HuH-7.5 (cell line): ENCODE results near the gene KCNMA1.

Experiments used
- DNase-seq: peaks from one replicate; pipeline ENCODE4 v3.0.0; 2011; ENCODE audit warnings: low spot score

The KCNMA1 gene

DNA sequence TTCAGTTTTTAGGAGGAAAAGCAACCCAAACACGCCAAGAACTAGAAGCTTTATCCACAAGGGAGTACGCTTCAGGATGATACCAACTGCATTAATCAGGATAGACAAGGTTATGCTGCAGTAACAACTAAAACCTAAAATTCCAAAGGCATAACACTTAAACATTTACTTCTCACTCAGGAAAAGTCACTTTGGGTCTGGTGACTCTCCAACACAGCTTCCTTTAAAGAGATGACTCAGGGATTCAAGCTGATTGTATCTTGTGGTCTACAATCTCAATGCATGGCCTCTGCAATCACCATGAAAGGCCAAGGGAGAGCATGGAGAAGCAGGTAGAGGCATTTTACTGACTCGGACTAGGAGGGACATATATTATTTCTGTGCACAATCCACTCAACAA, 315.8 kb downstream of the KCNMA1 start:
- no peak for DNase-seq

DNA sequence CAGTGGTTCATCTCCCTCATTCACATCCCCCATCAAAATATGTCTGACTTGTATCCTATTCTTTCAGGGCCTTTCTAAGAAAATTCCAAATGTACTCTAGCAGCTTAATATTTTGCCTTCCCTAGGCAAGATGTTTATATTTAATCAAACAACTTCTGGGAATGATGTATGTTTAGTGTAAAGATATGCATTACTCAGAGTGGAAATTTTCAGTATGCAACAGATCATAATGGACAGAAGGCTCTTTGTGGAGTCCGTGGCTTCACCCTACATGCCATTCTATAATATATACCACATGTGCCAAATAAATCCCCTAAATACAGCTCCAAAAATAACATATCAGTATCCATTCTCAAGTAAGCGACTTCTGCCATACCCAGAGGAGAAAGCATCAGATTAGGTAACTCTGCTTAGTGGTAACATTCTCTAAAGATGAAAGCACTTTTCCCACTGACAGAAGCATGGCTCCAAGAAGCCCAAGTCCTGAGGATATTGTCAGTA, 316.6 kb downstream of the KCNMA1 start:
- DNase-seq: no peak

DNA sequence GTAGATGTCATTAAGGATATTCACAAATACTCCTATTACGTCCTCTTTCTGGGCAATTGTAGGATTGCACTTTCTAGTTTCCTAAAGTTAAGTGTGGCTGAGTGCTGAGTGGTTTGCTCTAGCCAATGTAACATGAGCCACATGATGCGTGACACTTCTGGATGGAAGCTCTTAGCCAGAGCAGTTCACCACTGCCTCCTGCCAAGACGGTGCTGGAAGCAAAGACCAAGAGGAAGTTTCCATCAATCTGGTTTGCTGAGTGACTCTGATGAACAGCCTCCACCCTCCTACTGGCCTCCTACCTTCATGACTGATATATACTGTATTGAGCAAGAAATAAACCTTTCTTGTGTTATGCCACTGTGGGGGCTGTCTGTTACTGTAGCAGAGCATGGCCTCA, 318.1 kb downstream of the KCNMA1 start:
- DNase-seq: no peak

DNA sequence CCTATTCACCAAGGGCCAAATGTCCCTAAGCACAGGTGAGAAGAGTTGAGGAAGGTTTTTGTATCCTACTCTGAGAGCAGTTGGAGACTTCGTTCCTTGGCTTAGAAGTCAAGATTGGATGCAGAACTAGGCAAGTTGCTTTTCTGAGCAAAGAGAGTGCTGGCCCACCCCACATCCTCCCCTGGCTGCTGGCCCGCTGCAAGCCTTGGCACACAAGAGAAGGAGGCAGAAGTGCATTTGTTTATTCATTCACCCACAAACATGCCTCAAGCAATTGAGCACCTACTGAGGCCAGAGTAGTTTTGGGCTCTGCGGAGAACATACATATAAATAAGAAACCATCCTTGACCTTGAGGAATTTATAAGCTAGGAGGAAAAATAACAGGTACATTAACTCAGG, 318.9 kb downstream of the KCNMA1 start:
- DNase-seq: no peak

DNA sequence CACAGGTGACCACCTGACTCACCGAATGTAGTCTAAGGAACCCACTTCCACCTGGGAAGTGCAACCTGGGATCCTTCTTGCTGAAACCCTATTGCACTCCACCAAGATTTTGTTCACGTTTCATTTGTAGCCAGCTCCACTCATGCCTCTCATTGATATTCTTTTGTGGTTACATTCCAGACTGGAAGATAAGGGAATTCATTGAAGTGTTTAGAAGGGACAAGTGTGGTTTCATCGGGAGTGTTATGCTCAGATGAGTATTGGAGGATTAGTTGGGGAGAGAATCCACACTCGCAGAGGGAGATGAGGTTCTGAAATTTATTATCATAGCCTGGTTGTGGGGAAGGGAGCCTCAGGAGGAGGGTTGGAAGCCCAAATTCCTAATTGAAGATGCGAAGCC, 320.4 kb downstream of the KCNMA1 start:
- DNase-seq: no peak

DNA sequence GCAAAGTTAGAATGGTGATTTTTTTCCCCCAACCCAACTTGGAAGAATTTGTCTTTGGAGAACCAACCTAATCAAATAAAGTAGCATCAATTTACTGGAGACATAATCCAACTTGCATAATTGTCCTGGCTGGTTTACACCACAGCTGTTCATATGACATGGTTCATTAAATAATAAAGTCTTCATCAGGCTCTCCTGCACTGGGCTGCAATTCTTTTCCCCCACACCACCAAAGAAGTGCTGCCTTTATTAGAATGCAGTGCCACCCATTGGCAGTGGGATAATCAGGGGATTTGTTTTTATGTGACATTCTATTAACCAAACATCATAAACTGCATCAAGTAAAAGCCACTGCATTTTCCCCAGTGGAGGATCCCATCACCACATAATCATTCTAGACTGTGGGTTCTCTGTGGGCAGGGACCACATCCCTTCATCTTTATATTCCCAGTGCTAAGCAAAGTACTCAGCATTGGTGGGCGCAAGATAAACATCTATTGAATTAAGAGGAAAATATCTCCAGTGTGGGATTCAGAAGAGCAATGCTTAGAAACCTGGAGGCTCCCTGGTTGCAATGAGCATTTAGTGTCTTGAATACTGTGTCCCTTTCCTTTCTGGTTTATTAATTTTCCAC, 322.0 kb downstream of the KCNMA1 start:
- no peak for DNase-seq

DNA sequence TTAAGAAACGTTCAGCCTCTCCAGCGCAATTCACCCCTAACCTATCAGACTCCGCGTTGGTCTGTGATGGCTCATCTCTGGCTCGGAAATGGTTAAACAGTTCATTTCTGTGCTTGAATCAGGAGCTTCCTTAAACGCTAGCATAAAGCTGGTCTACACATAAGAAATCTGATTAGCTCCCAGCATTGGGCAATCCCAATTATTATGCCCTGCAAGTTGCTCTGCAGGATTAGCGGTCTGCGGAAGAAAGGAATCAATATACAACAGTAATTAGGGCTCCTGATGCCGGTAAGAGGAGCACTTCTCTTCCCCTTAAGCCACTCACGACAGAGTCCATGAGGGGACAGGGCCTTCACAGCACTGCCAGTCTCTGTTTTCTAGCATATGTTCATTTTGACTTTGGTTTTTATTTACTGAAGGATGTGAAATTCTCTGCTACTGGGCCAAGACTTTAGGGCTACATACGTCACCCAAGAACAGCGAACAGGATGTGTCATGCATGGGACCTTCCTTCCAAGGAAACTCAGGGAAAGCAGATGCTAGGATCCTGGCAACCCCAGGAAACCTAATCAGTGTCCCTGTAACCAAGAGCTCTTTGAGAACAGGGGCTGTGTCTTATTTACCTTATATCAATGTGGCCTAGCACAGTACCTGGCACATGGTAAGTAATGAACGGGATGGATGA, 324.4 kb downstream of the KCNMA1 start:
- no peak for DNase-seq

DNA sequence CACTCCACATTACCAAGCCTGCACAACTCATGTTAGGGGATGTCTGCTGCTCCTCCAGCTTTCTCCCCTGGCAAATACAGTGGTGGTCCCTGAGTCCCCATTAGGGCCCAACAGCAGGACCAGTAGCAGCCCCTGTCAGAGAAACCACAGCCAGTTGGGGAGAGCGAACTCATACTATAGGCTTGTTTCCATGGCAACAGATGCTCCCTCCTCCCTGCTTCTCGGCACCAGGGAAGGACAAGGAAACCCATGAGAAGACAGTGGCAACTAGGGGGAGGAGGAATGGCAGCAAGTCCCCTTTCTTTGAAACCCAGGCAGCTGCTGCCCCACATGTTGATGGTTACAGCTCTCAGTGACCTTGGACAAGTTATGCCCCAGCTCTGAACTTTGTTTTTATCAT, 326.4 kb downstream of the KCNMA1 start:
- DNase-seq: no peak

DNA sequence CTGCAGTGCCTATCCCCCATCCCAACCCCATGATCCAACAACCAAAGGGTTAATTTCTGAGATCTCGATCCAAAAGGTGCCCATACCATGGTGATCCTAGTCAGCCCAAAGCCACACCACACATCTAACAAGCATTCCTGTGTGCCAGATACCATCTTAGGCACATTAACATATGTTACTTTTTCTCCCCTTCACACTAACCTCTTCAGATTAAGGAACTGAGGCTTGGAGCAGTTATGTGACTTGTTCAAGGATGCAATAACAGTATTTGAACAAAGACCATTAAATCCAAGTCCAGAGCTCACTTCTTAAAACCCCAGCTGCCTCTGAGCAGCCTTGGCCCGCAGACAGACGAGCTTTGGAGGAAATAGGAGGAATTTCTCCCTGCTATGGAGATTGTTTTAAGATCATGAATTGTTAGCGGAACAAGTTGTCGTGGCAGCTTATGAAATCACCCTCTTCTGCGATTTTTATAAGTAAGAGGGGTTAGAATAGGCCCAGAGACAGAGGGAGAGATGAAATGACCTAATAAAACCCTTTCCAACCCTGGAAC, 327.2 kb downstream of the KCNMA1 start:
- no peak for DNase-seq

DNA sequence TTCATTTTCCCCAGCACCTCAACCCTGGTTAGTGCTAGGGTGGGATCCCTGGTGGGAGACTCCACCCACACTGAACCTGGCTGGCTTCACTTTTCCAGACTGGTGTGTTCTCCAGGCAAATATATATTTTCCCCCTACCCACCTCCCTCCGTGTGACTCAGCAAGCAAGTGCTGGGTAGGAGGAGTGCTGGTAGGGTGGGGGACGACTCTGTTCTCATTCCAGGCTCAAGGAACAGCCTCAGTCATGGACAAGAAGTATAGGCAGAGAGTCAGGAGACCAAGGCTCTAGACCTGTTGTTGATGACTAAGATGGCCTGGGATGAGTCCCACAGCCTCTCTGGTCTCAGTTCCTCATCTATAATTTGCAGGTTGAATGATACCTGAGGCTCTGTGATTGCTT, 328.1 kb downstream of the KCNMA1 start:
- no peak for DNase-seq

DNA sequence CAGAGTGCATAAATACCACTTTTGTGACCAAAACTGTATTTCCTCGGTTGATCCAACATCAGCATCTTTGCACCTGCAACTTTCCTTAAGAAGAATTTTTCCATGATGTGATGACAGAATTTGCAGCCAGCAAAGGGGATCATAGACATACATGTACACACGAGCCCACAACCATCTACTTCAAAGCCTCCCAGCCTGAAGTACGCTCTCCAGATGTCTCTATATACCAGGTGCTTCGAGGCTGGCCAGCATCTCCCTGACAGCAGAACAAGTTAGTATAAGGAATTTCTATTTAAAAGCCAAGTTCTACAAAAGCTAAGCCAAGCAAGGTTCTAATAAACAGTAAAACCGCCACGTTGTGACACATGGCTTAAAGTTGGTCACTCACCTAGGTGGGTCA, 328.5 kb downstream of the KCNMA1 start:
- DNase-seq: no peak

DNA sequence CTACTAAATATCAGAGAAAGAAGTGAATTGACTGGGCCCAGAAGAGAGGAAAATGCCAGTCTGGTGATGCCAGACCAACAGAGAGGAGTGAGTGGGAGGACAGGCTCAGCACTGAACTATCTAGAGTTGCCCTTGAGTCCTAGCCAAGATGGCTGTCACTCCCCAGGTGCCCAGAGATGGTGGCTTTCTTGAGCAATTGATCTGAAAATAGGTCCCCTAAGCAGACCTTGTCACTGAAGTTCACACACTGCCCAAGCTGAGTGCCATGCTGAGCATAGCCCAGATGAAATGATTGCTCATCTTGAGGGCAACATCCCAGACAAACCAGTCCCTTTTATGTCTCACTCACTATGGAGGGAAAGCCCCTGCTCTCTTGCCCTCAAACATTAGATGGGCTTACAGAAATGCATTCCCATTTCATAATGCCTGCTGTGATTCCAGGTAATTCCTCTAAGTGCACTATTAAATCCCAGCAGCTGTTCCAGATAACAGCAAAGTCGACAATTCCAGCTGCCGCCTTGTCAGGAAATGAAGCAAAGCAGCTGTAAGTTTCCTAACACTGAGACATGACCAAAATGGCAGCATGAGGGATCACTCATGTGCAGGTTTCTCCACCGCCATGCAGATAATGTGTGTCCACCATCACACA, 329.4 kb downstream of the KCNMA1 start:
- no peak for DNase-seq

DNA sequence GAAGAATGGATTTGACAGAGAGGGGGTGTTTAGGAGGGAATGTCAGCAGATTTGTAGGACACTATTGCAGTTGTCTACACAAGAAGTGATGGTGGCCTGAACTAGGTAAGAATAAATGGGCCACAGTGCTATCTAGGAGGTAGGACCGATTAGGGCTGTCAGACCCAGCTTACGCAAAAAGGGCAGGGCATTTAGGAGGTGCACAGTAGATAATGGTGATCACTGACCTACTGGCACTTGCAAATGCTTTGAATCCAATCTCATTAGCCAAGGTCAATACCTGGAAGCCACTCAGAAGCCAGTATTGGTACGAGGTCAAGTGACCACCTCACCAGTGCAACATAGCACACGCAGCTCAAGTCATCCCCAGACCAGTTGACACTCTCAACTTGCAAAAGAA, 330.9 kb downstream of the KCNMA1 start:
- no peak for DNase-seq

DNA sequence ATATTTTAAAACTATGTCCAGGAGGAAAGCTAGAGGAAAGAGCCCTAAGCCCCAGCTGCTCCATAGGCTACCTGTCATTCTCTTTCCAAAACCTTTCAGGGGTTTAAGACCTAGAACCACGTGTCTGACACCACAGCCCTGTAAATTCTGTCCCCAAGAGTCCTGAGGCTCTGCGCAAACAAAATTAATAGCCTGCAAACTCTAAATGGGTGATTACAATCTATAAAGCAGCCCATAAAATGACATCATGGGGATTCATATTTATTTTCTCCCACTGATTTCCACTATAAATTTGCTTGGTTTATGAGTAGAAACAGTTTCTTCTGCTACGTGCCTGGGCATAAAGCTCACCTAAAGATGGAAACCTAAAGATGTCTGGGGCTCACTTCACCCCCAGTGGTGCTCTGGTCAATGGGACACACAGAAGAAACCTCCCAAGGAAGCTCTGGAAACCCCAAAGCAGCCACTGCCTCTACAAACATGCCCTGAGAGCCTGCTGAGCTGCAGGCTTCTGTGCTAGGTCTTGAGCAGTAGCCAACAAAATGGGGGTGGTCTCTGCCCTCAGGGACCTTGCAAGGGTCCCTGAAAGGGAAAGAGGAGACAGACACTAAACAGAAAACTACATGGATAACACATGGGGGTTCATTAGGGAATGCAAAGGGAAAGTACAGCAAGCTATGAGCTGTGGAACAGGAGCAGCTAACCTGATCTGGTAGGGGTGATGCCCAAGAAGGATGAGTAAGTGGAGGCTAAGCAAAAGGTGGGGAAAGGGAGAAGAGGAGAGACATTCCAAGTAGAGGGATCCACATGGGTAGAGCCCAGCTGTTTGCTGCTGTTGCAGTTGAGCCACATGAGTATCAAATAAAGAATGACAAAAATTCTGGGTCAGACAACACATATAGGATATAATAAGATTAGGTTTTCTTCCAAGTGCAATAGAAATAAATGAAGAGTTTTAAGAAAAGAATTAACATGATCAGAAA, 331.7 kb downstream of the KCNMA1 start:
- no peak for DNase-seq

DNA sequence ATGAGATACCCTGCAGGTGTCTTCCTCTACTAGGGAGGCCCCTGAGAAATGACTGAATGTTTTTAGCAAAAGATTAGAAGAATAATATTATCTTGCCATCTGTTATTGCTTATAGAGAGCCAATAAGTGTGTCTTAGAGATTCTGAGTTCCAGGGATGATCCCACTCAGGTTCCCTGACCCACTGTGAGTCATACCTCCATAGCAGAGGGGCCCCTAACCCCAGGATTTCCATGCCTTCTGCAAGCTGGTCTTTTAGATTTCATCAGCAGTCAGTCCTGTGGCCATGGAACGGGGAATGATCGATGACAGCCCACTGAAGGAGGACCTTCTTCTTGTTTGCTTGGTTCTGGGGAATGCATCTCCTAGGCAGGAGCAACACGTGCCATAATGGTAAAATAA, 333.4 kb downstream of the KCNMA1 start:
- DNase-seq: no peak

DNA sequence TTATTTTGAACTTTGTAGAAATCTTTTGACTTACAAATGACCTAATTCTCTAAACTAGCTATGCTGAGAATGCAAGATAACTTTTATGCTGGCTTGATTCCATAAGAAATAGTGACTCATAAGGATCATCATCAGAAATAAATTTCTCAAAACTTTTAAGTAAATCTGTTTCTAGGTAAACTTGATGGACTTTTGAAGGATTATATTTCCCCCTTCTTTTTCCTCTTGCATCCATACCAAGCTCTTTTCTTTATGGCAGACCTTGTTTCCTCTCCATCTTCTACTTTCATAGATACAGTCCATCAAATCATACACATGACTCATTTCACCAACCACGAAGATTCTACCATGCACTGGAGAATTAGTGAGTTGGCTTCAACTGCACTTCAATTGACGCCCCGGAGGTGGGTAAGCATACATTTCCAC, 336.3 kb downstream of the KCNMA1 start:
- DNase-seq: no peak

DNA sequence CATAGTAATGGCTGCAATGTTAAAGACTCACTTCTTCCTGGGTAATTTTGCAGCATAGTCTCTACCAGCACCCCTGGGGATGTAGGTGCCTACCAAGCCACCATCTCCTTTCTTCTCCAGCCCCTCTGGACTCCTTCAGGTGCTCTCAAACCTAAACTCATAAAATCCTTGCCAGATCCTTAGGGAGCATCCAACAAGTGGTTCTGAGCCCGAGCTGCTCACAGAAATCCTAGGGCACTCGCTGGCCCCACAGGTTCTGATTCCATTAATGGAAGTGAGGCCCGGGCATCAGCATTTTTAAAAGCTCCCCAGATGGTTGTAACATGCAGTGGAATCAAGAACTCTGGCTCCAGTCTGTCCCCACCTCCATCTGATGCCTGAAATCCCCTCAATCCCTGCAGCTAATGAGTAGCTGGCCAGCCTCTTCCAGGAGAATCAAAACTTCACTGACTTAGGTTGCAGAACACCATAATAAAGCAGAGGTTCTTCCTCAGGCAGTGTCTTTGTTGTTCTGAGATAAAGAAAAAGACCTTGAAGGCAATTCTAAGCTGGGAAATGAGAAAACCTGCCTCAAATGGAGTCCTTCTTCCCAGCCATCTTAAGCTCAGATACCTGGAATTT, 336.8 kb downstream of the KCNMA1 start:
- no peak for DNase-seq

DNA sequence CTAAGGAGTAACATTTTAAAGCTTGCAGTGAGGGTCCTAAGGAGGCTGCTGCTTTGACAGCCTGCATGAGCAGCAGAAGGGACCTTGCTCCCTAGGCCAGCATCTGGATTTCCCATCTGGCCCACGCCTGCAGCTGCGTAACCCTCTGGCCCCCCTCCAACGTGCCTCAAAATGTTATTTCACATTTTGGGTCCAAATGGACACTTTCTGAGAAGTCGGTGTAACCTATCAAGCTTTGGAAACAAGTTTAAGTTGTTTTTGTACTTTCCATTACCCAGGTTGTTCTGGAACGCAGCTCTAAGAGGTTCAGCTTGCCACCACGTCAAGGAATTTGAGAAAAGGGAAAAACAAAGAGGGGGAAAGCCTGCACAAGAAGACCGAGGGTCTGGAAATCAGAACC, 338.3 kb downstream of the KCNMA1 start:
- no peak for DNase-seq

DNA sequence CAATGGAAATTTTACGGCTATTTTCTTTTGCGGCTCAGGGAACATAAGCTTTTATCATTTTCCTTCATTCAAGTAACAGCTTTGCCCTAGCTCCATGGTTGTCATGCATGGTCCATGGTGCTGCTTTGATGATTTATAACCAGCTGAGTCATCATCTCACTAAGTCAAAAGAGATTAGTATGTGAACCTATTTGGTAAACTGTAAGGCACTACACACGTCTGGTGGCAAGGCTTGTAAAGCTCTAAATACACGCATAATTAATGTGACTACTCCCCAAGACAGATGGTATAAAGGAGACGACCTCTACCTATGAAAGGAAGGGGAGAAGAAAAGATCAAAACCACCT, 340.2 kb downstream of the KCNMA1 start:
- DNase-seq: no peak

DNA sequence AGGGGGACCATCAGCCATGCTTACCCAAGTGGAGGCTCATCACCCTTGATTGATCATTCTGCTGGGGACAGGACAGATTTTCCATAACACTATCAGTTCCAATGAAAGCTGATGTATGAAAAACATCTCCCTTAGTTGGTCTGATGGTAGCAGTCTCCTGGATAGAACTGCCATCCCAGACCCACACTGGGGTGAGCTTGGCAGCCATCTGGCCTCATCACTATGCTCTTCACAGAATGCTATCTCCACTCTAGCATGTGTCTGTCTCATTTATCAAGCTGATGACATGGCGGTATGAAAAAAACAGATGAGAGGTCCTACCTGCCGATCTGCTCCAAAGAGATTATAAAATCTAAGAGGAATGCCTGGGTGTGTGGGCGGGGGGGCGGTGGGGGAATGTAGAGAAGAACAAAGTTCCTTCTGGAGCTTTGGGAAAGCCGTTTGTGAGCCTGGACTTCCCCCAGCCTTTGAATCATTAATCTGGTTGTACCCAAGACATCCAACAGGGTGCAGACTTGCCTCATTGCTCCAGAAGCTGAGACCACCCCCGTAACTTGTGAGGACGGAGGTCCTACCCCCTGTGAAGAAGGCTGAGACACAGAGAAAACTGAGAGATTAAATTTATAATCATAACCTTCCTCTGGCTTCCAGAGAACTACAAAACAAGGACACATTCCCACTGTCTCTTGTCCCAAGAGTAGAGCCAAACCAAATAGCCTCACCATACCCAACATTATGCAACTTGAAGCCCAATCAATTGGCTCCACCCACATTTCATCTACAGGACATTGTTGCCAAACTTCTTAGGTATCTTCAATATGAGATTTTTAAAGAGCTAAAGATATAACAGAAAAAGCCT, 340.8 kb downstream of the KCNMA1 start:
- no peak for DNase-seq

DNA sequence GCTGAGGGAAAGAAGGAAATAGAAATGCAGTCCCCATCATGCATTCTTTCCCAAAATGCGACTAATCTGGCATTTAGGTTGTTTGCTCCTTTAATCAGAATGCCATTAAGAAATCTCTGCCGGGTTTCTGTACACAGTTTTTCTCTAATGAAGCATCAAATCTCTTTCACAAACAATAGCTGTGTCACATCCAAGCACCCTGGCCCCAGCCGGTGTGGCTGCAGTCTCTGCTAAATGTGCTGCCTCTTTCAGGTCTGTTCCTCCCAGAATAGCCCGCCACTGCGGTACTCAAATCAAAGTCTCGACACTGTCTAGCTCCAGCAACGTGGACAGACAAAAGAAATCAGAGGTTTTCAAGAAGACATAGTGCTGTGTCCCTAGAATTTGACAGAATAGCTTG, 343.8 kb downstream of the KCNMA1 start:
- DNase-seq: no peak
